NCI-H128 (cell line): ENCODE measurements around the gene FUT1.
"Not testable (repeated sequence)": the region's sequence is repeated elsewhere in the genome, so short reads cannot be mapped to it uniquely, and the experiment has no call there.

ENCODE experiments used
- DNase-seq: peaks from one replicate; lab custom pipeline; 2025; ENCODE audit not compliant: unreplicated experiment; lab: John Stamatoyannopoulos, UW

Gene FUT1

DNA sequence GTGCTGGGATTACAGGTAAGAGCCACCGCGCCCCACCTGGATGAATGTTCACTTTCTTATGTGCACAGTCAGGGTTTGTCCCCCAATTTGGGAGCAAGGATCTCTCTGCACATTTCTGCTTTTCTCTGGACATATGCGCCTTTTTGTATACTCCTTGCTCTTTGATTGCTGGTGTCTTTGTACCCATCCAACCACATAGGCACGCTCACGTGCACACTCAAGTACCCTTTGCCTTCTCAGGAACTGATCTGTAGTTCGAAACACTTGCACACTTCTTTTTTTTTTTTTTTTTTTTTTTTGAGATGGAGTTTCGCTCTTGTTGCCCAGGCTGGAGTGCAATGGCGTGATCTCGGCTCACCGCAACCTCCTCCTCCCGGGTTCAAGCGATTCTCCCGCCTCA, 34.3 kb downstream of the FUT1 start:
- DNase-seq, result not testable (repeated sequence)

DNA sequence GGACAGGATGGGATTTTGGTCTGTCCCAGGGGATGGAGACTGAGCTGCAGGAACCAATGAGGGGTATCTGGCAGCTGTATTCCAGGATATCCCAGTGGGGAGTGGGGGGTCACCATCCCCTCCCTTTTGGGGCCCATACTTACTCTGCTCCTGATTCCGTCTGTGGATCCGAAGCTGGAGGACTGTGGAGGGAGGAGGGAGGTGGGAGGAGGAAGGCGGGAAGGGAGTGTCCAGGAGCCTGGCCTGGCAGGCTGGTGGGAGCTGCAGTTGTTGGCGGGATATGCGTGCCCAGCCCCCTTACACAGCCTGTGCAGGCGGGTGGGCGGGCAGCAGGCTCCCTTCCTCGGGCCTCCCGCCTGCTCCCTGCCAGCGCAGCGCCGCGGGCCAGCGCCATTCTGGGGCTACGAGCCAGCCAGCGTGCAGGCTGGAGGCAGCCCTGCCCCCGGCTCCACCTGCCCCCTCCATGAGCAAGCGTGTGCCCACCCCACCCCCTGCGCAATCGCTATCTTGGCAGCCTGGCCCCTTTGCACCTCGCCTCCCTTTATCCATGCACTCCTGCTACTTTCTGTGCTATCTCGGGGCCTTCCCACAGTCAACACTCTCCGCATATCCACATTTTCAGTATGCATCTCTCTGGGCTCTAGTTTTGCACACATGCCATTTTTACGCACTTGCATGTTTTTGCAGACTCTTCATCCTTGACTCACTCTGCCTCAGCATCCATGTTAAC, 35.7 kb downstream of the FUT1 start:
- DNase-seq, result no peak

DNA sequence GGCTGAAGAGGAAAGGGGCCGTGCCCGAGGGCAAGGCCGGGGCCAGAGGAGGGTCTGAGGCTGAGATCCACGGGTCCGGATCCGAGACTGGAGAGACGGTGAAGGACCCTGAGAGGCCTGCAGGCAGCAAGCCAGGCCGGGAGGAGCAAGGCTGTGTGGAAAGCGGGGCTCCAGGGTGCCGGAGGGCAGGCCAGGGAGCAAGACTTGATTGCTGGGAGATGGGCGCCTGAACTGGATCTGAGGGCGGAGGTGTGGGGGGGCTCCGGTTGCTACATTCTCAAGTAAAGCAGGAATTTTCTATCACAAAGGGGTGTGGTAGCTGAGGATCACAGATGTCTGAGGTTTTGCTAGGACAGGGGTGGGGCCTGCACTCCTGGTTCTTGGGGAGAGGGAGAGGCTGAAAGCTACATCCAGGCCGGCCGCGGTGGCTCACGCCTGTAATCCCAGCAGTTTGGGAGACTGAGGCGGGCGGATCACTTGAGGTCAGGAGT, 36.7 kb downstream of the FUT1 start:
- DNase-seq, result no peak

DNA sequence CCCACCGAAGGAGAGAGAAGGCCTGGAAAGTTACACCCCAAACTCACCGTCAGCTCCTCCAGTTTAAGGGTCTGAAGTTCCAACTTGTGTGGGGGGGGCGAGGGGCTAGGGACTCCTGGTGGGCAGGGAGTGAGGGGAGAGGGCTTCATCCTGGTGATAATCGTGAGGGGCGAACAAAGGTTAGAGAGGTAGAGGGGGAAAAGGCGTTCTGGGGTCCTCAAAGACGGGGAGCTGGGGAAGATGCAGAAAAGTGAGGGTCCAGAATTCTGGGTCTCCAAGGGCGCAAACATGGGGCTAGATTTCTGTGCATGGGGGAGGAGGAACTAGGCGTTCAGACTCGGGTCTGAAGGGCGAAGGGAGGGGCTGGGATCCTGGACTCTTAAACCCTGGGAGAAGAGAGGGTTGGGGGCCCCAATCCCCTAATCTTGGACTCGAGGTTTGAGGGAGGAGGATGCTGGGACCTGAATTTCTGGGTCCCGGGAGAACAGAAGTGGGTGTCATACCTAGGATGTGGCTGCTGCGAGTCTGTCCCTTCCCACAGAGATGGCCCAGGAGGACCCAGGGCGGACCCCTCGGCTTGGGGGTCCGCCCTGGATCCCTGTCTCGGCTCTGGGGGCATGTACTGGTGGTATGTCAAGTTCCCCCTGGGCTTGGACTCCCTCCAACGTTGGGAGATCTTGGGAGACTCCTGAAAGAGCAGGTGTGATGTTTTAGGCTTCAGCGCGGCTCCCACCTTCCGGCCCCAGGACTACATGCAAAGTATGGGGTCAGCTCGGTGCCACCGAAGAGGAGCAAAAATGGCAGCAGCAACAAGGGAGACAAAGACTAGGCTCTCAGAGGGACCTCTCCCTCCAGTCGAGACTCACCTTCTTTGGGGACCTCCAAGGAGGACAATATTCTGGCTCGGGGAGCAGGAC, 37.4 kb downstream of the FUT1 start:
- no peak for DNase-seq

DNA sequence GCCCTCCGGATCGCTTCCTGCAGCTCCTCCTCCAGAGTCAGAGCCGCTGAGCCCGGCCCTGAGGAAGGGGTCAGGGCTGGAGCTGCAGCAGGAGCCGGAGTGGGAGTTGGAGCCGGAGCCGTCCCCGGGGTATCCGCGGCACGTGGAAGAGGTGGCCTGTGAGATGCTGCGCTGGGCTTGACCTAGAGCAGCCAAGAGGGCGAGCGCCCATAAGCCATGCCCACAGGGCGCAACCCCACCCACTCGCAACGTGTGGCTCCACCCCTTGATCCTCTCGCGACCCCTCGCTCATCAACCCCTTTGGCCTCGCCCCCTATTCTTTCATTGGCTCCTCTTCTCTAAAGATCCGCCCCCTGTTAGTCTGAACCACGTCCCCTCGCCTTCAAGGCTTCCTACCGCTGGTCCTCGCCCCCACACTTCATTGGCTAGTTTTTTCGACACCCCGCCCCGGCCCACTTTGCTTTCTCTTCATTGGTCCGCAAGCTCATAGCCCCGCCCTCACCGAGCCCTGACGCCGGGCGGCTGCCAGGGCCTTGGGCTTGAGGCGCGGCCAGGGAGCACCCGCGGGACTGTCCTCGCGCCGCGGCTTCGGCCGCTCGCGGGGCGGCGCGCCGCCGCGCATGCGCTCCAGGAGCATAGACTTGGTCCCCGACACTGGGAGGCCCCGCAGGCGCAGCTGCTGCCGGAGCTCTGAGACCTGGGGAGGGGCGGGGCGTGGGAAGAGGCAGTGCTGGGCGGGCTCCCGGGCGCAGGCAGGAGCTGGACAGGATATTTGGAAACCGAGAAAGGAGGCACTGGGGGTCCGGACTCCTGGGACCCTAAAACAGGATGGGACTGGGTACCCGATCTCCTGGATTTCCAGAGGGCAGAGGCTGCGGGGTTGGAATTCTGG, 38.3 kb downstream of the FUT1 start:
- DNase-seq, result peak; percentile 97

DNA sequence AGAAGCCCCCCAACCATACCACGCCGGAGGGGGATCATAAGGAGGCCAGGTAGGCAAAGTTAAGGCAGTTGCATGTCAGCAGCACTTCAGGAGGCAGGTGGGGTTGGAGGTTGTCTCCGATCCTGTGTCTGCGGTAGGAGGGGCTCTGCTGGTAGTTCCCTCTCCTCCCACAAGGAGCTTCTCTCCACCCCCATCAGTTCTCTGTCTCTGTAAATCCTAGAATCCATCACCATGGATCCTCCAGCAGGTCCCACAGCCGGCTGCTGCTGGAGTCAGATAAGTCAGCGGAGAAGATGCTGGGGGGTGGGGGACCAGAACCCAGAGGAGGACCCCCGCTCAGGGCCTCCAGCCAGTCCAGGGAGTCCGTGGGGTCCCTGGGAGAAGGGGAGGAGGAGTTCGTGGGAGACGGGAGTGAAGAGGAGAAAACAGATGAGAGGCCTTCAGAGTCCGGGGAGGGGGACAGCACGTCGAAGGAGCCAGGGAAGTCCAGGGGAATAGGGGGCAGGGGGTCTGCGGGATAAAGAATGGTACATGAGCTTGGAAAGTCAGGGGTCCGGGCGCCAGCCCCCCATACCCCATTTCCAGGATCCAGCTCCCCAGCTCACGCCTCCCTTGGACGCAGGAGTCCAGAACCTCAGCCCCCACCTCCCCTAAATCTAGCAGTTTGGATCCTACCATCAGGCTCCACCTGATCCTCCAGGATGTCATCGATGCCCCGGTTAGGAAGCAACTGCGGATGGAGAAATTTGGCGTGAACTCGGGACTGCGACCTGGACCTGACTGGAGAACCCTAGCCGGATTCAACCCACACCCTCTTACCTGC, 39.2 kb downstream of the FUT1 start:
- DNase-seq, result no peak

DNA sequence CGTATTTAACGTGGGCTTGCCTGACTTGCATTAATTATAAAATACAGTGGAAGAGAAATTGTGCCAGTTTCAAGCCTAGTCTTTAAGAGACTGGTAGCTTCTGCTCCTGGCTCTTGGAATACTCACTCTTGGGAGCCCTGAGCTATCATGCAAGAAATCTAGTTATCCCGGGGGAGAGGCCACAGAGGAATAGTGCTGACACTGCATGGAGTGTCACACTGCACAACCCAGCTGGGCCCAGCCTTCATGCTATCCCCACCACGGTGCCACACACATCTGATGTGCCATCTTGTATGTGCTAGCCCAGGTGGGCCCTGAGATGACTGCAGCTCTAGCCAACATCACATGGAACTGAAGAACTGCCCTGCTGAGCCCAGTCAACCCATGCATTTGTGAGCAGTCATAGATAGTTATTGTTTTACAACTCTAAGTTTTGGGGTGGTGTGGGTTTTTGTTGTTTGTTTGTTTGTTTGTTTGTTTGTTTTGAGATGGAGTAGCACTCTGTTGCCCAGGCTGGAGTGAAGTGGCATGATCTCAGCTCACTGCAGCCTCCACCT, 41.3 kb downstream of the FUT1 start:
- no peak for DNase-seq

DNA sequence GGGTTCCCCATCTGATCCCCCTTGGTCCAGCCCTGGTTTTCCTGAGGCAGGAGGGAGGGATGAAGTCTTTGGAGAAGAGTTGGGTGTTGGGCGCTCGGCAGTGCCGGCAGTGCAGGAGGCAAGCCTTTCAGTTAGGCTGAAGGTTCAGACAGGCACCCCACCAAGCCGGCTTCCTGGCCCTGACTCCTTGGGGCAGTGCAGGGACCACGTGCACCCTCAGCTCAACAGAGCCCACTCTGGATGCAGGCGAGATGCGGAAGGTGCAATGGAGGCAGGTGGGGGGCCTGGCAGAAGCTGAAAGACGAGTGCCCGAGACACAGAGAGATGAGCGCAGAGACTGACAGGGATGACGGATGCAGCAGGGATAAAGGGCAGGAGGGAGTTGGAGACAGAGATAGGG, 44.0 kb downstream of the FUT1 start:
- no peak for DNase-seq

DNA sequence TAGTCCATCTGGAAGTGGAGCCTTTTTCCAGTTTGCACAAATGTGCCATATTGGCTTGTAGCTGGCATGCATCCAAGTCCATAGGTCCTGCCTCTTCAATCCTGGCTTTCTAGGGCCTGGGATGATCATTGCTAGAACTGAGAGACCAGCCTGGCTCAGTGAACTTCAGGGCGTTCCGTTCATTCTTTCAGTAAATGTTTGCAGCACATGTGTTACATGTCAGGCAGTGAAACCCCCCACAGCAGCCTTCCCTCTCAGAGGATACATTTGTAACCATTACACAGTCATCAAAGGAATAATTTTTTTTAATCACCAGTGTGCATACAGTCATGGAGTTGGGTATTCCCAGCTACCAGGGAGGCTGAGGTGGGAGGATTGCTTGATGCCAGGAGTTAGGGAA, 47.0 kb downstream of the FUT1 start:
- DNase-seq, result no peak

DNA sequence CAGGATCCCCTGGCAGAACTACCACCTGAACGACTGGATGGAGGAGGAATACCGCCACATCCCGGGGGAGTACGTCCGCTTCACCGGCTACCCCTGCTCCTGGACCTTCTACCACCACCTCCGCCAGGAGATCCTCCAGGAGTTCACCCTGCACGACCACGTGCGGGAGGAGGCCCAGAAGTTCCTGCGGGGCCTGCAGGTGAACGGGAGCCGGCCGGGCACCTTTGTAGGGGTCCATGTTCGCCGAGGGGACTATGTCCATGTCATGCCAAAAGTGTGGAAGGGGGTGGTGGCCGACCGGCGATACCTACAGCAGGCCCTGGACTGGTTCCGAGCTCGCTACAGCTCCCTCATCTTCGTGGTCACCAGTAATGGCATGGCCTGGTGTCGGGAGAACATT, 49.1 kb downstream of the FUT1 start:
- no peak for DNase-seq

DNA sequence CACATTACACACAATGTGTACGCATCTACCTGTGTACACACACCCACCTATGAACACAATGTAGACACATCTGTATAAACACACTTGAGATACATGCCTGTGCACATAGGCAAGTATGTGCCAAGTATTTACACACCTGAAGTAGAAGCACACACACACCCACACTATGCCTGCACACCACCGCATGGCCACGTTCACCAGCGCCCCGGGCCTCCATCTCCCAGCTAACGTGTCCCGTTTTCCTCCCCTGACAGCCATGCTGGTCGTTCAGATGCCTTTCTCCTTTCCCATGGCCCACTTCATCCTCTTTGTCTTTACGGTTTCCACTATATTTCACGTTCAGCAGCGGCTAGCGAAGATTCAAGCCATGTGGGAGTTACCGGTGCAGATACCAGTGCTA, 49.7 kb downstream of the FUT1 start:
- no peak for DNase-seq

DNA sequence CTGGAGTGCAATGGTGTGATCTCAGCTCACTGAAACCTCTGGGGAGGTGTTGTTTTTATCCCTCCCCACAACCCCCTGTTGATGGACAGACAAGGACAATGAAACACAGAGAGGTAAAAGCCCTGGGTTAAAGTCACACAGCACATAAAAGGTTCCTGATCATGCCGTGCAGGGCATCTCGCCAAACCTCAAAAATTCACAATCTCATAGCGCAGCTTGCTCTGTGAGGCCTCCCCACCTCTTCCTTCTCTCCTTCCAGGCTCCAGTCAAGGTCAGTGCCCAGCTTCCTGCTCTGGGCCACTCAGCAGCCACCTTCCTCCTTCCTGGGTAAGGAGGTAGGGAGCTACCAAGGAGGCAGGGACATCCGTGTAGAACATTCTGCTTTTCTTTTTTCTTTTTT, 54.4 kb downstream of the FUT1 start:
- DNase-seq, result no peak
